AG04449 (cell line): ENCODE results near the gene CDX1.

Source experiments
- CTCF ChIA-PET: fragments of 350-600 bp; formaldehyde crosslinking; extraction: SDS; loops from one replicate; lab custom pipeline; 2021; ENCODE audit warnings: antibody characterized with exemption; lab: Yijun Ruan, JAX
- POLR2A ChIA-PET: fragments of 400-600, 350-600 bp; formaldehyde crosslinking; extraction: SDS; loops from one replicate; lab custom pipeline; 2020; ENCODE audit warnings: antibody characterized with exemption, inconsistent platforms; lab: Yijun Ruan, JAX
- DNase-seq: peaks from one replicate; pipeline ENCODE4 v3.0.0-alpha.2; 2010; ENCODE audit warnings: low read depth, low spot score
- H3K4me3 ChIP-seq: 2 replicates; pipeline ENCODE4 v1.5.1; 2011; ENCODE audit warnings: low read depth, mild to moderate bottlenecking, control low read depth, low read length
- TF ChIP-seq, protein P1 (sequence below): IDR thresholded peaks from one replicate; pipeline ENCODE4 v1.5.1; 2011; ENCODE audit warnings: mild to moderate bottlenecking, moderate library complexity, low read length, control low read depth, inconsistent platforms; ENCODE audit not compliant: insufficient read depth; ENCODE audit errors: missing control alignments

Gene CDX1

DNA sequence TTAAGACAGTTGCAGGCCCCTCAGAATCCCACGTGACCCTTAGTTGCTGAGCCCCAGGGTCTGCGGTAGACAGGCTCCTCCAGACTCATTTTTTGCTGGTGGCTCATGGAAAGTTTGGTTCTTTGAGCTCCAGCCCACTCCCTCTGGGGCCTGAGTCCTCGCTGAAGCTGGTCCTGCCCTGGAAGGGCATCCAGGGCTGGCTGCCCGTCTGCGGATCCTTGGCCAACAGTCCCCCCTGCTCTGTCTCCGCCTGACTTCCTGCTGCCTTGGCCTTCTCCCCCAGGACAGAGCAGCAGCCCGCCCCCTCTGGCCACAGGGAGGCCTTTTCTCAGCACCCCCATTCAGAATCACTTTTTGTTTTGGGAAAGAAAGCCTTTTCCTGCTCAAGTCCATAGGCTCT is 47.7 kb downstream of the CDX1 start:
- ChIA-PET CTCF (interaction anchor here (1.0 to 9.9 kb wide), 14 partner anchors 13 to 378 kb away, joined by 3 to 222 read pairs (median 6); no protein-coding TSS in a partner anchor), POLR2A (interaction anchor here (1.0 to 2.0 kb wide), 3 partner anchors 9 to 68 kb away, joined by 3 to 5 read pairs (median 3); partner anchors contain the start of gene PDGFRB)
- DNase-seq: no peak
- TF ChIP-seq, protein P1, sequence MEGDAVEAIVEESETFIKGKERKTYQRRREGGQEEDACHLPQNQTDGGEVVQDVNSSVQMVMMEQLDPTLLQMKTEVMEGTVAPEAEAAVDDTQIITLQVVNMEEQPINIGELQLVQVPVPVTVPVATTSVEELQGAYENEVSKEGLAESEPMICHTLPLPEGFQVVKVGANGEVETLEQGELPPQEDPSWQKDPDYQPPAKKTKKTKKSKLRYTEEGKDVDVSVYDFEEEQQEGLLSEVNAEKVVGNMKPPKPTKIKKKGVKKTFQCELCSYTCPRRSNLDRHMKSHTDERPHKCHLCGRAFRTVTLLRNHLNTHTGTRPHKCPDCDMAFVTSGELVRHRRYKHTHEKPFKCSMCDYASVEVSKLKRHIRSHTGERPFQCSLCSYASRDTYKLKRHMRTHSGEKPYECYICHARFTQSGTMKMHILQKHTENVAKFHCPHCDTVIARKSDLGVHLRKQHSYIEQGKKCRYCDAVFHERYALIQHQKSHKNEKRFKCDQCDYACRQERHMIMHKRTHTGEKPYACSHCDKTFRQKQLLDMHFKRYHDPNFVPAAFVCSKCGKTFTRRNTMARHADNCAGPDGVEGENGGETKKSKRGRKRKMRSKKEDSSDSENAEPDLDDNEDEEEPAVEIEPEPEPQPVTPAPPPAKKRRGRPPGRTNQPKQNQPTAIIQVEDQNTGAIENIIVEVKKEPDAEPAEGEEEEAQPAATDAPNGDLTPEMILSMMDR: peak; percentile 21
- no peak overlapping the region for H3K4me3 ChIP-seq

DNA sequence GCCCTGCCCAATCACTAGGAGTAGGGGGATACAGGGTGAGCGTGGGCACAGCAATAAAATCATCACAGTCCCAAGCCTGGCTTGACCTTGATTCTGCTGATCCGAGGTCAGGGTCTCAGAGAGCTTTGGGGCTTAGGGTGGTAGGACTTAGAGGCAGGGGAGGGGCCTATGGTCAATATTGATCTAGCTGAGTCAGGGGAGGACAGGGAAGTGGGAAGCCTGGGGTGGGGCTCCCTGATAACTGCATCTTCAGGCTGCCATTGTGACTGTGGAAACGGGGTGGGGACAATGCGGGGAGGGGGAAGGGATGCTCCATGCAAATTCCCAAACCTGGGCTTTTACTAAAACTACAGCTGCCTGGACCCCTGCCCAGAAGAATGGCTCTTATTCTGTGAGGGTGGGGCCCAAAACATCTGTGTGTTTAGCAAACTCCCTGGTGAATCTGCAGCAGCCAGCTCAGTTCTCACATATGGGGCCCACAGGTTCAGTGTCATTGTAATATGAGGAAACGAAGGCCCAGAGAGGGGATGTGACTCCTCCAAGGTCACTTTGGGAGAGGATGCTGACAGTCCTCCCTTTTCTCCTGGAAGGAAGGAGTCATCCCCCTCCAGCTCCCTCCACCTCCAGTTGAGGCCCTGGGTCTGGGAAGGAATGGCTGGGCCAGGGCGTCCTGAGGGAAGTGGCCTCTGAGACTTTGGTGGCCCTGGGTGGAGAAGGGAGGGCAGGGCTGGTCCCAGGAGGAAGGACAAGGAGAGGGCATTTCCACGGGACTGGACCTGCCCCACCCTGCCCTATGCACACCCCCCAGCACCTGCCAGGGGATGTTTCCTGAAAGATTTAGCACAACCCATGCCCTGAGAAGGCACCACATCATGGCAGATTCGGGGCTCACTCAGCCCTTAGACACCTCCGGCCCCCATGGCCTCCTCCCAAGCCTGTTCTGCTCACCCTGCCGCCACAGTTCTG is 49.7 kb downstream of the CDX1 start:
- POLR2A ChIA-PET: no interaction called here
- DNase-seq: no peak
- TF ChIP-seq, protein P1: no peak
- CTCF ChIA-PET: interaction anchor here (0.7 to 9.9 kb wide), 21 partner anchors 8 to 380 kb away, joined by 3 to 222 read pairs (median 7); no protein-coding TSS in a partner anchor
- H3K4me3 ChIP-seq: no peak overlapping the region

DNA sequence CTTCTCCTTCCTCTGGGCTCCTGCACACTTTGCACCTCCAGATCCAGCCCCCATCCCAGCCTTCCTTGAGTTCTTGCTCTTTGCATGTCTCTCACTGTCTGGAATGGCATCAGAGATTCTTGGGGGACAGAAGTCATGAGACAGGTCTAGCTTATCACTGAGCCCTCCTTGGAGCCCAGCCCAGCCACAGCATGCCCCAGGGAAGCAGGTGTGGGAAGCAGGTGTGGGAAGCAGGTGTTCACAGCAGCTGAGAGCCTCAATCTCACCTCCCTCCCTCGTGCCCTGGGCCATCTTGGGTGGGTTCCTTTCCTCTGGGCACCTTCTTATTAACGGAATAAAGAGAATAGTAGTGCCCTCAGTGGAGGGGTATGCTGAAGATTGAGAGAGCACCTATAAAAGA is 50.5 kb downstream of the CDX1 start:
- H3K4me3 ChIP-seq: no peak overlapping the region
- CTCF ChIA-PET: interaction anchor here (1.2 to 9.9 kb wide), 12 partner anchors 10 to 381 kb away, joined by 3 to 222 read pairs (median 14); no protein-coding TSS in a partner anchor
- TF ChIP-seq, protein P1: no peak
- DNase-seq: no peak
- POLR2A ChIA-PET: no interaction called here

DNA sequence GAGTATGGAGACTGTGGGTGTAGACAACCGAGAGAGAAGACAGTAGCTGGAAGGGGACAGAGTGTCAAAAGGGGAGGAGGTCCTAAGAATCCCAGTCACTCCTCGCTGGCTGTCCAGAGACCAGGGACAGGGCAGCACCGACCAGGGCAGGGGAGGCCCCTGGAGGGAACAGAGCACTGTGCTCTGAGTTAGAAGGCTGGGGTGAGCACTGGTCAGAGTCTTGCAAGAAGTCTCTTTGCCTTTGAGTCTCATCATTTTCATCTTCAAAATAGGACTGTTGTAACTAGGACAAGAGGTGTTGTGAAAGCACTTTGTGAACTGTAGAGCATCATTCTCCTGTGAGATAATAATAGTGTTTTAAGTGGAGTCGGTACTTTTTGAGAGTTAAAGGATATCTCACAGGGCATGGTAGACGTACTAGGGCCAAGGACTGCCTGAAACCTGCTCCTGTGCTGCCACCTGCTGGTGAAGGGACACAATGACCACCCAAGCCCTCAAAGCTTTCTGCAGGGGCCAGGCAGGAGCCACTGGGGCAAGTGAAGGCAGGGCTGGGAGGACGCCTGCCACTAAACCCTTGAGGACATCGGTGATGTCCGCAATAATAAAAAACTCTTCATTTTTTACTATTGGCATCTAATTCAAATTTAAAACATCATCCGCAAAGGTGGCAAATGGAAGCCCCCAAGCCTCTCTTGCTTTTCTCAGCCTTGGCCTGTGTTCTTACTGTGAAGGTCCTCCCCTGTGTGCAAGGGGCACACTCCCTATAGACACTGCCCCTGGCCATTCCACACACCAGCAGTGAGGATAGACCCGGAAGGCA is 51.5 kb downstream of the CDX1 start:
- peak; percentile 37 for DNase-seq
- TF ChIP-seq, protein P1: peak; percentile 89
- POLR2A ChIA-PET: interaction anchor here (1.0 kb wide), 1 partner anchor 88 kb away, joined by 3 read pairs; no protein-coding TSS in a partner anchor

DNA sequence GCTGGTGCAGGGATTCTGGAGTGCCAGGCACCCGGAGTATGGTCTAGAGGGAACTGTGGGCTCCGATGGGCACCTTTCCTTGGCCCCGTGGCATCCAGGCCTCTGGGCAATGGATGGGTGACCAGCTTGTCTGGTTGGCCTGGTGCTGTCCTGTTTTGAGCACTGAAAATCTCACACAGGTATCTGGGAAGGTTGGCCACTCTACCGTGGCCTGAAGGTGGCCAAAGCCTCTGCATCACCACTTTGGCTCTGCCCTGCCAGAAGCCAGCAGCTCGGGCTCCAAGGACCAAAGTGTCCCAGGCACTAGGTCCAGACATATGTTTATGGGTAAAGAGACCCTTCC is 52.1 kb downstream of the CDX1 start:
- TF ChIP-seq, protein P1: no peak
- no peak overlapping the region for H3K4me3 ChIP-seq
- ChIA-PET CTCF (interaction anchor here (0.6 to 9.9 kb wide), 41 partner anchors 8 to 582 kb away, joined by 3 to 222 read pairs (median 4); partner anchors contain the start of genes HMGXB3, SLC26A2, SLC6A7 and TIGD6), POLR2A (interaction anchor here (1.0 kb wide), 1 partner anchor 88 kb away, joined by 3 read pairs; no protein-coding TSS in a partner anchor)
- DNase-seq: no peak

More for the DNA sequence above, 51.5 kb downstream of the CDX1 start:
- no peak overlapping the region for H3K4me3 ChIP-seq
- CTCF ChIA-PET: interaction anchor here (0.6 to 9.9 kb wide), 41 partner anchors 8 to 581 kb away, joined by 3 to 222 read pairs (median 4); partner anchors contain the start of genes HMGXB3, SLC26A2, SLC6A7 and TIGD6
